ENCODE results near the gene MYO1B. TPM values are rescaled to one million over a fixed set of nuclear protein-coding genes. Genes with fewer than 3 reads are reported as not detected.

MYO1B gene
- total RNA-seq, 1 donor from 2014 or later, result 165 TPM

DNA sequence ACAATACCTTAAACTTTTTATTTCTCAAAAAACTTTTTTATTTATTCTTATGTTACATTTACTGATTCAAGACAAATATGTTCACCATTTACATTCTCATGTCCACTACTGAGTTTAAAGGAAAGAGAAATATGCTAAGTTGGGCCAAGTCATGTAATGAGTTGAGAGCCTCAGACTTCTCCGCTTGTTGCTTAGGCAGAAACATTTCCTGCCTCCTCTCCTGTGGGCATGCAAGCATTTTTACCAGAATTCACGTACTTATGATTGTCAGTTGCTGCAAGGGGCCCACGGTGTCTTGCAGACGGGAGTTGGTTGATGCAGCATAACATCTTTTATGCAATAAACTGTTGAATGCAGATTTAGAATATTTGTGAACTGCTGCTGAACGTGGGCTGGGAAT lies 51.8 kb downstream of the MYO1B start:
- no peak for DNase-seq (ENCODE audit: low read depth)

DNA sequence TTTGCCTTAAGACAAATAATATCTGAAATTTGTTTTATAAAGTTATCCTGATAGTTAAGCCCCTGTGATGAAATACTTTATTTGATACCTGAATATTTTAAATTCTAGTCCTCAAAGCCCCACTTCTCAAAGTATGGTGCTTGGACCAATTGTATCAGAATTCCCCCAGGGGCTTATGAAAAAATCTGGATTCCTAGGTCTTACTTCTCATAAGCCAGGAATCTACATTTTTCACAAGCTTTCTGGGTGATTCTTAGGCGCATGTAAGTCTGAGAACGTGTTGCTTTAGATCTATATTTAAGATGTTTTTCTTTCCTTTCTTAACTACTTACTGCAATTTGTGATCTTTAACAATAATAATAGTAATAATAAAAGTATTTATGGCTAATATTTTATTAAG lies 53.1 kb downstream of the MYO1B start:
- DNase-seq (ENCODE audit: low read depth), result no peak

DNA sequence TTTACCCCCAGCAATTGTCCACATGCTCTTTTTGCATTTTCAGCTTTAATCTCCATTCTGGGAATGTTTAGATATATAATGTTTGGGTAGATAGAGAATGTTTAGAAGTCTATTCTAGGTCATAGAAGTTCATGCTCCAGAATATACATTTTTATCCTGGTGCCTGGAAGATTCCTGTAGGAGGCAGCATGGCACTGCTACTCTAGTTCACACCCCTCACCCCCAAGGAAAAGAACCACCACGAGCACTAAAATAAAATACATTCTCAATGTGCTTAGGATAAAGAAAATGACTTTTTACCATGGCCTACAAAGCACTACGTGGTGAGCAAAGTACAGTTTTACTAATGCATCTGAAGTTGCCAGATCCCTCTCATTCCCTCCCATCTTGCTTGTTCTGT lies 53.8 kb downstream of the MYO1B start:
- DNase-seq (ENCODE audit: low read depth), result no peak

DNA sequence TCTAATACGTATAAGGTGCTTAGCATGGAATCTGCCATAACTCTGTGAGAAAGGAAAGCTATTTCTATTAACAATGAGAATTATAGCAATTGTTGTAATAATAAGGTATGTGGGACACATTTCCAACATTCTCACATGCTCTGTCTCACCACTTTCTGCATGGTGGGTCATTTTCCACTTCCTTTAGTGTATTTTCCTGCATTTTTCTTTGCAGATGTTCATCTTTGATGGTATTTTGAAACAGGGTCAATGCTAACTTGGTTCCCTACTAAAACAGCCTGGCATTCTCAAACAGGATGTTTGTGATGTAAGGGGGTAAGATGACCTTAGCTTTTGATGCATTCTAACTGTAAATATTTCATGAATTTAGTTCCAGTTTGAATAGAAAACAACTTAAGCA lies 54.7 kb downstream of the MYO1B start:
- no peak for DNase-seq (ENCODE audit: low read depth)

DNA sequence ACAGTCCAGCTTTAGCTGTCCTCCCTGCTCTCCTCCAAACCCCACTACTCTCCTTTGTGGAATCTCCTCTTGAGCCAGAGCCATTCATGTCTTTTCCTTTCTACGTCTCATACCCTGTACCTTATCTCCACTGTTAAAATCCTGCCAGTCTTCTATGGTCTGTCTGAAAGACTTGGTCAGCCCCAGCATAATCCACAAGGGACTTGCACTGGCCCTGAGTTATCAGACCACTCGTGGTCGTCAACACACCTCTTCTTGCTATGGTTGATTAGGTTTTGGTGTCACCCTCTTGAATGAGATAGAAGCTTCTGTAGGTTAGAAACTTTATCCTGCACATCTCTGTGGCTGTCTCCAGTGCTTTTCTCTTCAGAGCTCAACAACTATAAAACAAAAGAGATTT lies 56.8 kb downstream of the MYO1B start:
- no peak for DNase-seq (ENCODE audit: low read depth)

DNA sequence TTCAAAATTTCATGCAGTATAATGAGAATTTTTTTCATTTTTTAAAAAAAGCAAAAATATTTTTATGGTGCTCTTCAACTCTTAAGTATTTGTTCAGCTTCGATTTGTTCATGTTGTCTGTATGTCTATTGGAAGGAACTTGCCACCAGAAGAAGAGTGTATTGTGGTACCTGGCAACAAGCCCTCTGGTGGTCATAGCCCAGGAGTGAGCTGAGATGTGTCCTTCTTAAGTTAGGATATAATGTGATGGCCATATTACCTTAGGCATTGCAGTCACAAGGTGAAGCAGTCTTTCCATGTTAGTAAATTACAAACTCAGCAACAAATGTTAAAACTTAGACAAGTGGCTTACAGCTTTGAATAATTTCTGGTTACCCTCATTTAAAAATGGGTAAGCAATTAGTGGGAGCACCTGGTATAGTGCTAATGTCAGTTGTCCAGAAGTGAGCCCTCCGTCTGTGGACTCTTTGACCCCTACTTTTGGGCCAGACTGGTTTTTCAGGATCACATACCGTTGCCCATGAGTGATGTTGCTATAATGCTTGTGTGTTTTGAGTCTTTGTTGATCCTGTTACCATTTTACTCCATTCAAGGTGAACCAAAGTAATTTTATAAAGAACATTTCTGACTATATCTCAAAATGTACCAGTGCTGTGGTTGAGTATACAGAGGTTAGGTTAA lies 57.4 kb downstream of the MYO1B start:
- DNase-seq (ENCODE audit: low read depth), result peak; percentile 41

DNA sequence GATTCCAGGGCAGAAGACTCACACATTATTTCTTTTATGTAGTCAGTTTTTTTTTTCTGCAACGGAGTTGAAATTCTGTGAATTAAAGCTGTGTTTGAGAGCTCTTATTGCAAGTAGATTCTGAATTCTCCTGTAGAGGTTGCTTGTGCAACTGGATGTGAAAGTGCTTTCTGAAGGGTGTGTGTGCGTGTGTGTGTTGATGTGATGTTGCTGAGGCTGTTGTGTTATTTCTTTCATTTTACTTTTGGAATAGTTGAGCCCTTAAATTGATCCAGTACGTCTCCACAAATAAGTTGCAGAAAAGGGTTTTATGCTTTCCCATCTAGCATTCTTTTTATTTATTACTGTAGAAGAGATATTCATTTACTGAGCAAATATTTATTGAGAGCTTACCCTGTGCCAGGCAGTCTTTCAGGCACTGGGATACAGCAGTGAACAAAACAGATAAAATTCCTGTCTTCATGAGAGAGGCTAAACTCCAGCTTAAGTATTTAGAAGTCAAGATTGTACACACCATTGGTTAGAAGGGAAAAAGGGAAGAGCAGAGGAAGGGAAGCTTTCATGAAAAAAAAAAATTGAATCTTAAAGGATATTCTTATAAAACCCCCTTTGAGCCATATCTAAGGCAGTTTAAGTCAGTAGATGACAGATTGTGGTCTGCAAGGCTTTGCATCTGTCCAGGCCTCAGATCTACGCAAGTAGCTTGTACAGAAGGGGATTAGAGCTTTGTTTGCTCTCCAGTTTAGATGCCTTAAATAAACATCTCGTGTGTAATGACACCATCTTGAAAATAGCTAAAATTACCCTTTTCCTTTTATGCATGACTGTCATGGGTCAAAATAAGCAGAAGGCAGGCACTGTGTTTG lies 58.2 kb downstream of the MYO1B start:
- DNase-seq (ENCODE audit: low read depth), result no peak

DNA sequence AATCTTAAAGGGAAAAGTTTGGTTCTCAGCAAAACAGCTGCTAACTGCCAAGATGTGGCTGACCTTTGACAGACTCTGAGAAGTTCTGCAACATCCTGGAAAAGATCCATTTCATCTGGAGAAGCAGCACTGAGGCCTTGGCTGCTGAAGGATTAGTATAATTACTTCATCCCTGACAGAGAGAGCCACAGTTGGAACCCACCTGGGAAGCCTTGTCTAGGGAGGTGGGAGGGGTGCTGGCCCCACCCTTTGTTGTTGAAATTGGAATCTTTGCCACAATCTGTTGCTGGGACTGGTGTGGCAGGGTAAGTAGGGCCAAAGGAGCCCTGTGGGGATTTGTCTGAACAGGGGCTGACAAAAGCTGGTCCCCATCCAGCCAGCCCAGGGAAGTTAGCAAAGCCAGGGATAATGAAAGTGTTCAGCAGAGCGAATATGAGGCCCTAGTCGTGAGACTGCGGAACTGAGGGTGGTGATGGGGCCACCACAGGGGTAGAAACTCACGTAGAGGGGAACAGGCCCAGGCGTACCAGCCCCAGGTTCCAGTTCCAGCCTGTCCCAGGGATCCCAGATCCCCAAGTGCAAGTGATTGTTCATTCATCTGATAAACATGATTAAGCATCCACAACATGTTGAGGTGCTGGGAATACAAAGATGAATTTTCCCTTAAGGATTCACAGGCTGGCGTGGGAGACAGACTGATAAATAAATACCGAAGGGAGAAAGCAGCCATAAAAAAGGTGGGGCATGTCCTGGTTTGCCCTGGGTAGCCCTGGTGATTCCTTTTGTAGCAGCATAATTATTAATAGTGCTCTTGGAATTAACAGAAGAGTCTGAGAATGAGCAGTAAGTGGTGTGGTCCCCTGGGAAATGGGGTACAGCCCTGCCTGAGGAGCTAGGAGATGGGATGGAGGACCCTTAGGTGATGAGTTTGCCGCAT lies 60.0 kb downstream of the MYO1B start:
- DNase-seq (ENCODE audit: low read depth), result no peak

DNA sequence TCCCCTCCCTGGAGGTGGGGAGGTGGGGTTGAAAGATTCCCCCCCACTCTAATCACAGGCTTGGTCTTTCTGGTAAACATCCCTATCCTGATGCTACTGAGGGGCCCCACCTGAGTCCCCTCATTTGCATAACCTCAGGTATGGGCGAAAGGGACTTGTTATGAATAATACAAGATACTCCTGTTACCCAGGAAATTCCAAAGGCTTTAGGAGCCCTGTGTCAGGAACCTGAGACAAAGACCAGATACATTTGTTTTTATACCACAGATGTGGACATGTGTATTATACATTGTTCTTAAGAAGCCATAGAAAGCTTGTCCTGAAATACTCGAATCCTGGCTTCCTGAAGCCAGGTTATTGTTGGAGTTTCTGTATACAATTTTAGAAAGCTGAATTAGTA lies 62.8 kb downstream of the MYO1B start:
- no peak for DNase-seq (ENCODE audit: low read depth)

DNA sequence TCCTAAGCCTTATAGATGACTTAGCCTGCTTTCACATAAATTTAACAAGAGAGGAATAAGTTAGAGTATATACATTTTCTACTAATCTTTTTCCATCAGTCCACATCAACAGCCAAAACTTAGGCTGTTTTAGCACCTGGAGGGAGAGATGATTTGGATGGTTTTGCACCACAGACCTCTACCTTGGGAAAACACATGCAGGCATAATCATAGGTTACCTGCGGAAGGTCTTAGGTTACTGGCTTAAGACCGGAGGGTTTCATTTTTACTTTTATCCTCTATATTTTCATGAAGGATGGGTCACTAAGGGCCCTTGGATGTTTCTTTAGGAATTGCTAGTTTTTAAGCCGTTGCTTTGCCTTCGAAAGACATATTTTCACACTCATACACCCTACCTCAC lies 66.0 kb downstream of the MYO1B start:
- DNase-seq (ENCODE audit: low read depth), result no peak

DNA sequence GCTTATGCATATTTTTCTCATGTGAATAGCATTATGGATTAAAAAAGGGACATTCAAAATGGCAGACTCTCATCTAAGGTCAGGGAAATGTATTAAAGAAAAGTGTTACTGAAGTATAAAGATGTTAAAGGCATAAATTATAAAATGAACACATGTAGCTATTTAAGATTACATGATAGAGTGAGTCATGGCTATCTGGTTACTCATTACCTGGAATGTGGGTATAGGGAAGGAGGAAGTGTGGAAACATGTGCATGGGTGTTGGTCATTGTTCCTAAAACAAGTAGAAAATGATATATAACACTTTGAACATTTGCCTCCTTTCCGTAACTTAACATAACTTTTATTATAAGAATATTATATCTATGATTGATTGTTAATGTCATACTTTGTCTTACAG lies 66.4 kb downstream of the MYO1B start:
- peak; percentile 97 for DNase-seq (ENCODE audit: low read depth)

DNA sequence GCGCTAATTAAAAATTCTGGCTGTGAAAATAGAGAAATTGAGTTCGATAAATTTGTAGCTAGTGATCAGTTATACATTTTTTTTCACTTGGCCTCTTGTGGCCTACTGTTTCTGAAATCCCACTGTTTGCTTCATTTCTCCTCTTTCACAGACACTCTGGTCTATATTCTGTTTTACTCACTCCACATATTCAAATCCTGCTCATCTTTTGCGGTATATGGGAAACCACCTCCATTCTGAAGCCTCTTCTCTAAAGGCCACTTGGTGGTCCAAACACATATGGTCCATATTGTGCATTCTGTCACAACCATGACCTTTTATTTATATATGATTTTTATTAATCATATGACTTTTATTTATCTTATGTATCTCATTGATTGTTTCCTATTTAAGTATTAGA lies 67.0 kb downstream of the MYO1B start:
- DNase-seq (ENCODE audit: low read depth), result no peak

DNA sequence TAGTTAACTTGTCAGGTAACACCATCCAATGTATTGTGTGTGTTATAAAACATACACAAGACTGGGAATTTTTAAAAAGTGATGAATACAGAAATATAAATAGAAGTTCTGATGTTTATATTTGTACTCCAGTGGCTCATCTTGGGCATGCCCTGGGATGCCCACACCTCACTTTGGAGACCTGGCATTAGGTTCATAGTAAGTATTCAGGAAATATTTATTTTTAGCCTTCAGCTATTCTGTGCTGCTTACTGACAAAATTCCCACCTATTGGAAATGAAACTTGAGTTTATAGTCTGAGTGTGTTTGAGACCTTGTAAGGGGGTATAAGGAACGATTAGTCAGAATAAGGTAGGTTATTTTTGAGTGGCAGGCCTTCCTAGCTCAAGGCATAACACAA lies 67.5 kb downstream of the MYO1B start:
- no peak for DNase-seq (ENCODE audit: low read depth)

DNA sequence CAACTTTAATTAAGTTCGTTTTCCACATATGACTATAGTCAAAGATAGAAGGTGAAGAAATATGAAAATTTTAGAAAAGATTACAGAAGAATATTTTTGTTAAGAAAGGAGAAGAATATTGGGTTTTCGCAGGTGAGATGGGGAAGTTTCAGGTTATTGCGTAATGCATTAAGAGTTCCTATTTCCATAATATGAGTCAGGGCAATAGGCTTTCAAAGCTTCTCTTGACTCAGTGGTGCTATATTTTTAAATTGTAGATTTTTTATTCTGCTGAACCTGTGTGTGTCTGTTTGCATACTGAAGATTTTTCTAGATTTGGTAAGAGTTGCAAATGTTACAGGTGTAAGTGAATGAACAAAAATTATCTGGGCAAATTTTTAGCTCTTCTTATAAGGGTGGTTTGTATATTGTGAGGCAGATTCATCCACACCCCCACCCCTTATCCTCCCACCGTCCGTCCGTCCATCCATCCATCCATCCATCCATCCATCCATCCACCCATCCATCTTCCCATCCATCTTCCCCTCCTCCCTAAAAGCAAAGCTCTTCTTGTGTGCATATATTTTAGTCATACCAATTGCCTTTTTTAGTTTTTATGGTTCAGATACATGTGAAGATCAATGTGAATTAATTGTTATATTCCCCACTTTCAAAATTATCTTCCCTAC lies 69.6 kb downstream of the MYO1B start:
- no peak for DNase-seq (ENCODE audit: low read depth)

DNA sequence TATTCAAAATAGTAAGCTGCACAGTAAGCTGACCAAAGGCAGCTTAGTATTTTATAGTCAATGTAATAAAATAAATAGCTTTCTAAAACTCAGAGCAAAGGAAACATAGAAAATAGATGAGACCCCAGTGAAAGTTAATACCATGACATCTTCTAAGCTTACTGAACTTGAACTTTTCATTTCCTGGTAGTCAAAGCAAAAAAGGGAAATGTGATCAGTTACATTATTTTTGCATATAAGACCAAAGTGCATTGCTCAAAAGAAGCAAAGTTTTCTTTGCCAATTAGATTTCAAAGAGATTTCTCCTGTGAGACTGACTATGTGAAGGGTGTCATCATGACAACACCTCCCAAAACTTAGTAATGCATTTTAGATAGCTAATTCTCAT lies 70.2 kb downstream of the MYO1B start:
- DNase-seq (ENCODE audit: low read depth), result no peak

DNA sequence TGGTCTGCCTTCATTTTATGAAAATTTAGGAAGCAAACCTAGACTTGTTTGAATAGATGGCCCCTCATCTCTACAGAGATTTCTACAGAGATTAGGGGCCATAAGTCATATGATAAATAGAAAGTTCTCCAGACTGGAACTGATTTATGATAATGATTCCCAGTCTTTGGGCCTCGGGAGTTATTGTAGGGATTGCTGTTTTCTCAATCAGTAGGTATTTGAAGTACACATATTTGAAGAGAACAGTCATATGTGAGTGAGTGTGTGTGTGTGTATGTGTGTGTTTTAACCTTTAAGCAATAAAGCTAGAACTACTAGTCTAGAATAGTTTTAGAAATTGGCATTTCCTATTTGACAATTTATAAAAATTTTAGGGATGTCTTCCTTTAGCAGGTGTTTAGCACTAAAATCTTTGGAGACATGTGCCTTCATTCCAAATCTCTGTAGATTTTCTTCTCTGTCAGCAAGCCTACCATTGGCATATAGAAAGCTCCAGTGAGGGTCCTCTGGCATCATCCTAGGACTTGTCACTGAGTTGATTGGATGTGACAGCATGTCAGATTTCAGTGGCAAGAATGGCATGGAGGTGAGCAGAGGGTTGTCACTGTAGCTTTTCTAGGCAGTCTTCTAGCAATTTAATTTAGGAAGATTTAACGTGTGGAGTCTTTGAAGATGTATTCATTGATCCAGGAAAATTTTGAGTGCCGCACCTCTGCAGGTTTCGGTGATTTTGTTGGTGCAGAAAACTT lies 71.2 kb downstream of the MYO1B start:
- peak; percentile 80 for DNase-seq (ENCODE audit: low read depth)

DNA sequence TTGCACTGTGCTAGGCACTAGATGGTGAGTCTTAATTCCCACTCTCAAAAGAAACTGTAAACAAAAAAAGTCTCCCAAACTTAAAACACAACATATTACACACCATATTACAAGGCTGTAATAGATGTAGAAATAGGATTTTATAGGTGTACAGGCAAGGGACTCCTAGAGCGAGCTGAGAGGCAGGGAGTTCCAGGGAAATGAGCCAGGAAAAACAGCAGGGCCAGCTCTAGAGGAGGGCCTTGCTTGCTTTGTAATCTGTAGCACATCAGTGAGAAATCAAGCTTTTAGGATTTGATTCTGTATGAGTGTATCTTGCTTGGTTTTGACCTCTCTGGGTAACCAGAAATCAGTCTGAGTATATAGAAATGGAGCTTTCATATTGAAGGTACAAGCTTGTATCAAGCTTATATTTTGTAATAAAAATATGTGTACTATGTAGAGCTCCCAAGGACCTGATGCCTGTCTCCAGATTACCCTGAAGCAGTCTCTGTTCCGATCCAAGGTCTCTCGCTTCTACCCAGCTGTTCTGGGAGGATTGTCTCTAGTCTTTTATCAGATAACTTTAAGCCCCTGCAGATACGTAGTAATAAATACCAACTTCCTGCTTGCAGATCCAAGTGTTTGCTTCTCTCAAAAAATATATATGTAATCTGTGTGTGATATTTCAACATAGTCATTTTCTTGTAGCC lies 73.0 kb downstream of the MYO1B start:
- no peak for DNase-seq (ENCODE audit: low read depth)

DNA sequence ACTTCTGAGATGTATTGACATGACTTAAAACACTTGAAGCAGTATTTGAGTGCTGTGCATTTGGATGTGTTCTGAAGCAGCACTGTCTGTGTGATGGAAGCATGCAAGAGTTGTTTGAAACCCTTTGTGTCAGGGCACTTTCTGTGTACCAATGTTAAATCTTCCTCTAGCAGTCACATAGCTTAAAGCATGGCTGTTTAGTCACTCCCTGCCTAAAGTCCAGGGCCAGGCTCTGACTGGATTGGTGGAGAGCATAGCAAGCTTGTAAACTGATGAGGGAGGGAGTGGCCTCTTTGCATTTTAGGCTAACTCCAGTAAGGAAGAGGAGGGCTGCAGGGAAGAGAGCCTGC lies 73.5 kb downstream of the MYO1B start:
- peak; percentile 61 for DNase-seq (ENCODE audit: low read depth)

DNA sequence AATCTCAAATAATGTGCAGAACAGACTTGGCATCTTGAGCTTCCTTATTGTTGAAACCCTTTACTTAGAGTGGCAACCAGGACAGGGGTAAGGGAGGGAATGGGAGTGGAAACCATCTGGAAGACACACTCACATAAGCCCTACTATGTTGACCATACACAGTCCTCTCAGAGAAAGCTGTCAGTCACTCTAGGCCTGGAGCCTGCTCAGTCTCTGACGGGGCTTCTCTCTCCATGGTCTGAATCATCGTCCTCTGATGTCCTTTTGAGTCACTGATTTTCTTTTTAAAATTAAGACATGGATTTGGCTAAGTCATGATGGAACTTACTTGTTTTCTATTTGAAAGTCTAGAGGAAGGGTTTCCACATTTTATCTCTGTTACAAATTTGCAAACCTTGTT lies 74.0 kb downstream of the MYO1B start:
- peak; percentile 50 for DNase-seq (ENCODE audit: low read depth)

DNA sequence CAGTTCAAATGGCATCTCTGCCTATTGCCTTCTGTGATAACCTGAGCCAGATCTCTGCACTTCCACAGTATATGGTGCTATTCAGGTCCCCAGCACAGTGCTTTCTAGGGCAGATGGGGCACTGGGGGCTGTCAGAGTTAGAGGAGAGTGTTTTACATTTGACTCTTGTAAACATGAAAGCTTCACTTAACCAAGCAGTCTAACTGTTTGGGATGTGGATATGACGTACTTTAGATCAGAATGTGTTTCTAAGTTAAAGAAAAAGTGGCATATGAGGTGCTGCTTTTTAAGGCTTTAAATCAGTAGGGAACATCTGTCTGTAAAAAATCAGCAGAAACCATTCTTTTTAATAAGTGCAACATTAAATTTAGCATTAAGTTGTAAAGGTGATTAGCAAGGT lies 75.7 kb downstream of the MYO1B start:
- no peak for DNase-seq (ENCODE audit: low read depth)

Measured in renal cortical epithelial cell (primary cell).